Chondrocyte (in vitro differentiated cells): Measurements from ENCODE around the gene DPYD. TPM values are rescaled to one million over a fixed set of nuclear protein-coding genes. Genes with fewer than 3 reads are reported as not detected.

Source experiments
- DNase-seq: peaks from one replicate; pipeline ENCODE4 v3.0.0; 2021; ENCODE audit warnings: mixed read lengths, low spot score
- H3K27ac Mint-ChIP-seq: one replicate; pipeline ENCODE4 v1.8.0; 2021; ENCODE audit warnings: mild to moderate bottlenecking, moderate library complexity, mixed read lengths; ENCODE audit not compliant: unreplicated experiment
- H3K27me3 Mint-ChIP-seq: 2 replicates; pipeline ENCODE4 v1.8.0; 2021; ENCODE audit warnings: low read depth, mixed read lengths
- H3K36me3 Mint-ChIP-seq: 2 replicates; pipeline ENCODE4 v1.8.0; 2021; ENCODE audit warnings: low read depth, mixed read lengths
- H3K4me1 Mint-ChIP-seq: 2 replicates; pipeline ENCODE4 v1.8.0; 2021; ENCODE audit warnings: low read depth, mild to moderate bottlenecking, mixed read lengths
- H3K4me3 Mint-ChIP-seq: one replicate; pipeline ENCODE4 v1.8.0; 2021; ENCODE audit warnings: mild to moderate bottlenecking, moderate library complexity, mixed read lengths; ENCODE audit not compliant: unreplicated experiment
- H3K9me3 Mint-ChIP-seq: 2 replicates; pipeline ENCODE4 v1.8.0; 2021; ENCODE audit warnings: low read depth, mixed read lengths
- total RNA-seq: library from RNA; stranded (reverse); gene quantifications from 3 replicates; pipeline ENCODE4 v1.2.1, GENCODE V29; 2021
- TF ChIP-seq, protein P1 (sequence below): fragments of 200-600 bp; sonication (generic); IDR thresholded peaks from 2 replicates; pipeline ENCODE4 v1.5.0; 2021; ENCODE audit warnings: antibody characterized with exemption, mild to moderate bottlenecking, moderate library complexity

Gene DPYD
- total RNA-seq, 1 donor from 2014 or later, result 5.3 TPM

DNA sequence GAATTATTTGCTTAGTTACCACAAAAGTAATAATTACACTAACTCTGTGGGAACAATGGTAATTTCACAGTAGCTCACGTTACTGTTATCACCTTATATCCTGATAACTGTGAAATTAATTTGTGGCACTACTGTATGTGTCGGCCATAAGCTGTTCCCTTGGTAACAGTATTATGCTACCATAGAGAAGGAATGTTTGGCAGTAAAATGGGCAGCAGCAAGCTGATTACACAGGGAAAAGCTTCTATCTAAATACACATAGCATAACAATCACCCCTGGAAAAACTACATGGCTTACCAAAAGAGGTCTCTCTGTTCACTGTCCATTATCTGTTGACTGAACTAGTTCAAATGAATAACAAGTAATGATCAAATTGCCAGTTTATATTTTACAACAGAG, 124.1 kb downstream of the DPYD start:
- TF ChIP-seq, protein P1, sequence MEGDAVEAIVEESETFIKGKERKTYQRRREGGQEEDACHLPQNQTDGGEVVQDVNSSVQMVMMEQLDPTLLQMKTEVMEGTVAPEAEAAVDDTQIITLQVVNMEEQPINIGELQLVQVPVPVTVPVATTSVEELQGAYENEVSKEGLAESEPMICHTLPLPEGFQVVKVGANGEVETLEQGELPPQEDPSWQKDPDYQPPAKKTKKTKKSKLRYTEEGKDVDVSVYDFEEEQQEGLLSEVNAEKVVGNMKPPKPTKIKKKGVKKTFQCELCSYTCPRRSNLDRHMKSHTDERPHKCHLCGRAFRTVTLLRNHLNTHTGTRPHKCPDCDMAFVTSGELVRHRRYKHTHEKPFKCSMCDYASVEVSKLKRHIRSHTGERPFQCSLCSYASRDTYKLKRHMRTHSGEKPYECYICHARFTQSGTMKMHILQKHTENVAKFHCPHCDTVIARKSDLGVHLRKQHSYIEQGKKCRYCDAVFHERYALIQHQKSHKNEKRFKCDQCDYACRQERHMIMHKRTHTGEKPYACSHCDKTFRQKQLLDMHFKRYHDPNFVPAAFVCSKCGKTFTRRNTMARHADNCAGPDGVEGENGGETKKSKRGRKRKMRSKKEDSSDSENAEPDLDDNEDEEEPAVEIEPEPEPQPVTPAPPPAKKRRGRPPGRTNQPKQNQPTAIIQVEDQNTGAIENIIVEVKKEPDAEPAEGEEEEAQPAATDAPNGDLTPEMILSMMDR, result no peak
- Mint-ChIP-seq H3K27me3 (no peaks in the 10 kb centered on the region), H3K9me3 (no peaks in the 10 kb centered on the region), H3K4me1 (peaks cover 14% of the 10 kb centered on the region), H3K4me3 (no peak overlapping the region), H3K27ac (no peak overlapping the region), H3K36me3 (no peaks in the 10 kb centered on the region)
- no peak for DNase-seq

DNA sequence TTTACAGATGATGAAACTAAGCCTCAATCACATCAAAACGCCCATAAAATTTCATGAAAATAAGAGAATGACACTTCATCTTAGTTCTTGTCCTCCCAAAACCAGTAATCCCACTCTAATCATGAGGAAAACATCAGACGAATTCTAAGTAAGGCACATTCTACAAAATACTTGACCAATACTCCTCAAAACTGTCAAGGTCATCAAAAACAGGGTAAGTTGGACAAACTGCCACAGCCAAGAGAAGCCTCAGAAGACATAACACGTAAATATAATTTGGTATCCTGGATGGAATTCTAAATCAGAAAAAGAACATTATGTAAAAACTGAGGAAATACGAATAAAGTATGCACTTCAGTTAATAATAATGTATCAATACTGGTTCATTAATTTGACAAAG, 128.2 kb downstream of the DPYD start:
- no peaks in the 10 kb centered on the region for H3K27me3 Mint-ChIP-seq
- TF ChIP-seq, protein P1, result no peak
- no peaks in the 10 kb centered on the region for H3K9me3 Mint-ChIP-seq
- H3K4me1 Mint-ChIP-seq, result peaks cover 18% of the 10 kb centered on the region
- H3K27ac Mint-ChIP-seq, result no peak overlapping the region
- DNase-seq, result no peak
- H3K4me3 Mint-ChIP-seq, result no peak overlapping the region
- H3K36me3 Mint-ChIP-seq, result no peaks in the 10 kb centered on the region

DNA sequence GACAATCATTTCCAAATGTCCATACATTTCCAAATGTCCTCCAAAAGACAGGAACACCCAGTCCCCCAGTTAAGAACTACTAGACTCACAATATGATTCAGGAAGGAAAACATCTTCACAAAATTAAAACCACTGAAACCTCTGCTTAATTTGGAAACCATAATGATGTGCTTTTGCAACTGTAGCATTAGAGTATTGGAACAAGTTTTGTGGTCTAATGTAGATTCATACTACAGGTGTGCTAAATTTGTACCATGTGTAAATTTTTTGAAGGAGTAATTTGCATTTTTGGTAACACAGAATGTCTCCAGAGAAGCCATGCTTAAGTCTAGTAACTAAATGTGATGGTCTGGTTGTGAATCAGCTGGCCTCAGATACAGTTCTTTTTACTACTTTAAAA, 129.6 kb downstream of the DPYD start:
- Mint-ChIP-seq H3K27me3 (no peaks in the 10 kb centered on the region), H3K27ac (no peak overlapping the region), H3K4me1 (peaks cover 17% of the 10 kb centered on the region), H3K36me3 (no peaks in the 10 kb centered on the region), H3K4me3 (no peak overlapping the region), H3K9me3 (no peaks in the 10 kb centered on the region)
- no peak for DNase-seq
- TF ChIP-seq, protein P1, result no peak

DNA sequence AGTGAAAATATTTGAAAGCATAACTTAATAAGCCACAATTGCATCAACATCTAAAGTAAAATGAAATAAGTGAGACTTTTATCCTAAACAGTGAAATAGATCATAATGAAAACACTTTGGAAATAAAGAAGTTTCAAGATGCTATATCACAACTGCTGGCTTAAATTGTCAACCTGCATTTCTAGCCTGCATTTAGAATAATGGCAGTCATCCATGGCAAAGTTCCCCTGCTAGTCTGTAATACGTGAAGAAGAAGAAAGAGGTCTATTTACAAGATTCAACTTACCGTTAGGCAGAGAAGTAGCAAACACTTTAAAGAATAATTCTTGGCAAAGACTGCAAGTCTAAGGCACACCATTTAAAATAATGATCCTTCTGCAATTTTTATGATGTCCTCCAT, 133.6 kb downstream of the DPYD start:
- Mint-ChIP-seq H3K27ac (no peak overlapping the region), H3K36me3 (no peaks in the 10 kb centered on the region), H3K4me1 (peaks cover 16% of the 10 kb centered on the region), H3K4me3 (no peak overlapping the region), H3K27me3 (no peaks in the 10 kb centered on the region), H3K9me3 (no peaks in the 10 kb centered on the region)
- DNase-seq, result no peak
- TF ChIP-seq, protein P1, result no peak

DNA sequence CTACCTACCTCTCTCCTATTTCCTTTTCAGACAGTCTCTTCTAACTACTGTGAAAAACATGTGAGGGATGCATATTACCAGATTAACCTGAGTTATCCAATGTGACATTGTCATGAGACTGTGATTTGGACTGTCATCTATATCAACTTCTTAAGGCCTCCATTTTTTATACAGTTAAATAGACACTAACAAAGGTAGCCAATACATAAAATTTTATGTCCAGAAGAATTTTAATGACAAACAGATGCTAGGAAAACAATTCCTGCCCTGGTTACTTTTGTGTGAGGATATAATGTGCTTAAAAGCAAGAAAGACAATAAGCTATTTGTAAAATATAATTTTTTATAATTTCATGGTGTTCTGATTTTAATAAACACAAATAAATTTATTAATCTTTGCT, 136.2 kb downstream of the DPYD start:
- H3K4me3 Mint-ChIP-seq, result no peak overlapping the region
- H3K4me1 Mint-ChIP-seq, result peaks cover 12% of the 10 kb centered on the region
- no peak for DNase-seq
- H3K9me3 Mint-ChIP-seq, result no peaks in the 10 kb centered on the region
- TF ChIP-seq, protein P1, result no peak
- no peaks in the 10 kb centered on the region for H3K27me3 Mint-ChIP-seq
- H3K27ac Mint-ChIP-seq, result no peak overlapping the region
- H3K36me3 Mint-ChIP-seq, result no peaks in the 10 kb centered on the region
